AG09319 (cell line): Measurements from ENCODE around the gene PLXDC2.

Experiments
- DNase-seq: peaks from one replicate; pipeline ENCODE4 v3.0.0-alpha.2; 2010; ENCODE audit warnings: low read depth; ENCODE audit errors: extremely low read depth
- TF ChIP-seq, protein P1 (sequence below): IDR thresholded peaks from 2 replicates; pipeline ENCODE4 v1.5.1; 2011; ENCODE audit warnings: low read depth, mild to moderate bottlenecking, inconsistent platforms, low read length, moderate library complexity

Gene PLXDC2

DNA sequence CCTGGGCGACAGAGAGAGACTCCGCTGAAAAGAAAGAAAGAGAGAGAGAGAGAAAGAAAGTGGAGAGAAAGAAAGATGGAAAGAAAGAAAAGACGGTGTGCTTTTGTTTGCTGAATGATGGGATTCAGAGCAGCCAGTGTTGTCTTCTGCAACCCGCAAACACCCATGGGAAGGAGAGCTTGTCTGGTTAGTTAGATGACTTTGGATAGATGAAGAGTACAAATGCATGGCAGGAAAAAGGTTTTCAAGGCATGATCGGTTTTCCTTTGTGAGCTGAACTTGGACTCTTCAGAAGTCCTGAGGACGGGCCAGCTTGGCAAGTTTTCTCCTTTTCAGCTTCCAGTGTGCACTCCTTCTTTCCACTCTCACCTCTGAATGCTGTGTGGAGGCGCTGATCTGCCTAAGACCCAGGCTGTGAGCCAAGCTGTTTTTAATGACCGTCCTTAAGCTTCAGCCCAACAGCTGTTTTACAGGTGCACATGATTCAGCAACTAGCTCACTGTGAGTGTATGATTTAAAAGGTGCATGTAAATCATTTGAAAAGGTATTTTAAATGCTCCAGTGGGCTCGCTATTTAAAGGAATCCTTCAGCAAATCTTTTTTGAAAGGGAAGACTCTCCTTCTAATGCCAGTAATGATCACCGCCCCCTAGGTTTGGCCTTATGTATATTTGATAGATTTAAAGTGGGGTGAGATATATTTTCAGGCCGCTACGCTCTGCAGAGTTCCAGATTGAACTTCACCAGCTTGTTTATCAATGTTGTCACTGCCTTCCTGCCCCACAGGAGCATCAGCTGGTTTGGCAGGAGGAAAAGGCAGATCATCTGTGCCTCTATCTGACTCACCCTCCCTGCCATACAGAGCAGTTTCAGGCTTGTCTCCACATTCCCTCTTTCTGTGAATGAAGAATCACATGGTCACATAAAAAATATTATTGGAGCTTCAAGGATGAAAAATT is 115.0 kb downstream of the PLXDC2 start:
- TF ChIP-seq, protein P1, sequence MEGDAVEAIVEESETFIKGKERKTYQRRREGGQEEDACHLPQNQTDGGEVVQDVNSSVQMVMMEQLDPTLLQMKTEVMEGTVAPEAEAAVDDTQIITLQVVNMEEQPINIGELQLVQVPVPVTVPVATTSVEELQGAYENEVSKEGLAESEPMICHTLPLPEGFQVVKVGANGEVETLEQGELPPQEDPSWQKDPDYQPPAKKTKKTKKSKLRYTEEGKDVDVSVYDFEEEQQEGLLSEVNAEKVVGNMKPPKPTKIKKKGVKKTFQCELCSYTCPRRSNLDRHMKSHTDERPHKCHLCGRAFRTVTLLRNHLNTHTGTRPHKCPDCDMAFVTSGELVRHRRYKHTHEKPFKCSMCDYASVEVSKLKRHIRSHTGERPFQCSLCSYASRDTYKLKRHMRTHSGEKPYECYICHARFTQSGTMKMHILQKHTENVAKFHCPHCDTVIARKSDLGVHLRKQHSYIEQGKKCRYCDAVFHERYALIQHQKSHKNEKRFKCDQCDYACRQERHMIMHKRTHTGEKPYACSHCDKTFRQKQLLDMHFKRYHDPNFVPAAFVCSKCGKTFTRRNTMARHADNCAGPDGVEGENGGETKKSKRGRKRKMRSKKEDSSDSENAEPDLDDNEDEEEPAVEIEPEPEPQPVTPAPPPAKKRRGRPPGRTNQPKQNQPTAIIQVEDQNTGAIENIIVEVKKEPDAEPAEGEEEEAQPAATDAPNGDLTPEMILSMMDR: no peak
- no peak for DNase-seq

DNA sequence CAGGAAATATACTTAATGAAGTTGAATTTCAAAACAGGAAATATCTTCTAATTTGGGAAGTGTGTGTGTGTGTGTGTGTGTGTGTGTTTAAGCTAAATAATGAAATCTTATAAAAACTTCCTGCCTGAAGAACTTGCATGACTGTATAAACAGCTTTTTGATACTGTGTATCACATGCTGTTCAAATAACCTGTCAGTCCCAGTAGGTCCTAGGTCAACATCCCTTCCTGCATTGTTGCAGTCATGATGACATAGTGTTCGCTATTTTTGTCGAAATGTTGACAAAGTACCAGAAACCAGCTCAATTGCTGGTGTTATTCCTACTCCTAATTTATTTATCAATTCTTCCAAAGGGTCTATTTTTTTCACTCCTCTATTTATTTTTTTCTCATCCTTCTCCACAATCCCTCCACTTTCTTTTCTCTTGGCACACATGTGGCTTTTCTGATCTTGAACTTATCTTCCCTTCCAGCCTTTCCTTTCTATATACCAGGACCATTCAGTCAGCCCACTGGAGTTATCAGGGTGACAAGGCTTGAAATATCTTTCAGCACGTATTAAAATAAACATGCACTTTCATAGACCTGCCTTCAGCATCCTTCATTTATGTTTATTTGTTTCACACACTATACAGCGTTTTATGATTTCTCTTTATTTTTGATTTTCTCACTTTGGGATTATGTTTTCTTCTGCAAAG is 115.8 kb downstream of the PLXDC2 start:
- no peak for DNase-seq
- TF ChIP-seq, protein P1: no peak

DNA sequence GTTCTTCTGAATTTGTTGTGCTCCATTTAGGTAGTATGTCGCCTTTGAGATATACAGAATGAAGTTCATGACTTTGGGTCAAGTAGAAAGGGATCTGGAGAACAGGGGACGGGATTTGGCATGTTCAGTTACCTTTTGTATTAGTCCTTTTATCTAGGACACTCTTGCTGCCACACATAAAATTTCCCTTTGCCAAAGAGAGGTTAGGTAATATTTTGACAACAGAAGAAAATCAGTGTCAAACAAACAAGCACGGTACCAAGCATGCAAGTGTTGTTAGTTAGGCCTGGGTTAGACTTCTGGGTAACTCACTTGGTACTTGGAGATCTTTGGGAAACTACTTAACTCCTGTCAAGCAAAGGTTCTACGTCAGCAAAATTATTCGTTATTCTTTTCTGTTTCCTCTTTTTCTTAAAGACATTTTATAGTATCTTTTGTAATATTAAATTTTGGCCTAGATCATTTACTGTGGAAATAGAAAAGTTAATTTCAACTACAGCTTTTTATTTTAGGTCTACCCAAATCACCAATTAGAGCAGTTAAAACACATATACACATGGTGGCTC is 116.7 kb downstream of the PLXDC2 start:
- DNase-seq: no peak
- TF ChIP-seq, protein P1: no peak

DNA sequence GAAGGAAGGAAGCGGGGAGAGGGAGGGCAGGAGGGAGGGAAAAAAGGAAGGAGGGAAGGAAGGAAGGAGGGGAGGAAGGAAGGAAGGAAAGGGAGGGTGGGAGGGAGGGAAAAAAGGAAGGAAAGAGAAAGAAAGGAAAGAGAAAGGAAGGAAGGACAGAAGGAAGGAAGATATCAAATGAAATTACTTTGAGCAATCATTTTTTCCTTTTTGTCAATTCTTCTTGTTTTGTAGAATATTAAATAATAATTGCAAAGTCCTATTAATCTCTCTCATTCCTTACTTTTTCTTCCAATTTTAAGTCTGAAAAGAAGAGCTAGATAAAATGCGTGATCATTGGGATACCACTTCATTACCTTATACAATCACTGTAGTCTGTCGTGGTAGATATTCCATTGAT is 117.5 kb downstream of the PLXDC2 start:
- DNase-seq: no peak
- TF ChIP-seq, protein P1: no peak

DNA sequence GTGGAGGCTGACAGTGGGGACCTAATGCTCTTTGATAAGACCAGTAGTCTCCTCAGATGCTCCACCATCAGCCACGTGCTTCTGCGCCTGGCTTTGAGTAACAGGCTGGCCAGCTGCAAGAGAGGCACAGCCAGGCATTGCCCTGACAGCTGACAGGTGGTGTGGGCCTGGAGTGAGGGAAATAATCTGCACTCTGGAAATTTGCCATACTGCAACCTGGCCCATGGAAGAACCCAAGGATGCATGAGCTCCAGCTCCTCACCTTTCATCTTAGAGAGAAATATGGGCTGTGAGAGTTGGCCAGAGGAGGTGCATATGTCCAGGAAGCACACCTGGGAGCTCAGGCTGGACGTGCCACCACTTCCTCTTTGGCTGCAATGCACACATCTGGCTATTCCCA is 118.9 kb downstream of the PLXDC2 start:
- TF ChIP-seq, protein P1: no peak
- no peak for DNase-seq

DNA sequence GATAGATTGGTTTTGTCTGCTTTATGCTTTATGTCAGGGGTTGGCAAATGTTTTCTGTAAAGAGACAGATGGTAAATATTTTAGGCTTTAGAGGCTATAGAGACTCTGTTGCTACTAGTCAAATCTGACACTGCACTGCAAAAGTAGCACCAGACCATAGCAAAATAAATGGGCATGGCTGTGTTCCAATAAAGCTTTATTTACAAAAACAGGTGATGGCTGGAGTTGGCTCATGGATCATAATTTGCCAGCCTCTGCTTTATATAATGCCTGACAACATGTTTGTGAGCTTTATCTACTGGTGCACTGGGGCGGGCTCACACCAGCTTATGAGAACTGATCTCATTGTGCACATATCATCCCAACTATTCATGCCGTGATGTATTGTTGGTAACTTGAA is 120.1 kb downstream of the PLXDC2 start:
- TF ChIP-seq, protein P1: no peak

DNA sequence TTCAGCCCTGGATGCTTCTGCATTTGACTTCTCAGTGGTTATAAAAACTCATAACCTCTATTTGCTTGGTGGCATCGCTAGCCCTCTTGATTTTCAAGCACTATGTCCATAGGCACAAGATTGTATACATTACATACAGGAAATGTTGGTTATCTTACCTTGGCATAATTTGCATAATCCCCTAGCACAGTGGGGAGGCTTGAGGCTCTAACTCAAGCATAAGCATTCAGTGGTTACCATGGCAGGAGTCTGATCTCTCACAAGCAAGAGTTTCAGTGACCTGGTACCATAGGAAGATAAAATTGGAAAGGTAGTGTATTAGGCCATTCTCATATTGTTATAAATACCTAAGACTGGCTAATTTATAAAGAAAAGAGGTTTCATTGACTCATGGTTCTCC is 121.8 kb downstream of the PLXDC2 start:
- TF ChIP-seq, protein P1: no peak
- DNase-seq: no peak

More for the DNA sequence above, 120.1 kb downstream of the PLXDC2 start:
- DNase-seq: no peak
